Measurements from ENCODE around the gene GALNS. TPM values are rescaled to one million over a fixed set of nuclear protein-coding genes. Genes with fewer than 3 reads are reported as not detected.

The GALNS gene
- total and polyA plus RNA-seq, 2 of the 8 experiments (the other 6 are each of a cell fraction or from before 2014, with no cell fraction given): 8.9 to 17.8 TPM

DNA sequence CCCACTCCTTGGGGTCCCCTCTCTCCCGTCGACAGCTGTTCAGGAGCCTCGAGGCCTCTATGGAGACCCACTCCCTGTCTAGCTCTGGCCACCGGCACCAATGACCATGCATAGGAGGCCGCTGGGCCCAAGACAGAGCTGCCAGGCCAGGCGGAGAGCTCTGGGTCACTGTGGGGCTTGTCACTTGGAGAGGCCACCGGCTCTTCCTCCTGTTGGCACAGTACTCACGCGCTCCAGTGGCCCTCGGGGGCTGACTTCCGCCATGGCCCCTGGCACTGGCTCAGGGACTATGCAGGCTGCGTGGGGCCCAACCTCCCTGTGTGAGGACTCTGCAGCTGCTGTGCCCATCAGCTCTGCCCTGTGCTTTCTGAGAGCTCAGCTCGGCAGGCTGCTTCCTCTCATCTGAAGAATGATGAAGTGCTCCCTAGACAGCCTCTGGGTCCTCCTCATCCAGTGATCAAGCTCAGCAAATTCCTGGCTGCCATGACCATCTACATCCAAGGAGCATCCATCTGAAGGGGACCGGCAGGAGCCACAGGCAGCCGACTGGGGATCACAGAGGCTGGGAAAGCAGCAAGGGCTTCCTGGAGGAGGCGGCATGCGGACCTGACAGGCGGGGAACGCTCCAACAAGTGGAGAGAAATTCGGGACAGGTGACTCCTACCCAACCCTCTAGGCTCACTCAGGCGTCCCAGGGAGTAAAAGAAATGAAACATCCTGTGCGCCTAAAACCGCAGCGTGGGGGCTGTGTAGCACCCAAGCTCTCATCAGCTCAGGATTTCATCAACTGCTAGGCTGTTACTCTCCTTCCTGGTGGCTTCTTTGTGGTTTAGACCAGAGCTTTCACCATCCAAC is 16.8 kb downstream of the GALNS start:
- Histone ChIP-seq H3K4me1 (replicated peaks in 1 of 4; ENCODE audit: control insufficient read depth in 3 of 4, insufficient read depth in 4 of 4, low read length in 3 of 4) (no peaks in the 10 kb centered on the region), H4K8ac (ENCODE audit: extremely low read depth, insufficient read depth, low read length) (peak overlapping the region; percentile 14; the same call in 1 of the 2 replicates), H2BK20ac (ENCODE audit: low read length) (no peak overlapping the region), H3K4me3 (ENCODE audit: extremely low read depth in 1 of 4, insufficient read depth in 2 of 4, low read depth in 3 of 4, low read length in 4 of 4) (no peak overlapping the region), H3K27ac (ENCODE audit: low read depth, low read length) (no peak overlapping the region), H3K14ac (ENCODE audit: insufficient read length) (no peak overlapping the region), H4K5ac (ENCODE audit: insufficient read length, low read depth, low read length) (no peak overlapping the region), H3K18ac (ENCODE audit: extremely low read depth, low read length) (no peak overlapping the region), H3K9me3 (ENCODE audit: insufficient read depth in 2 of 2, low read depth in 1 of 2, low read length in 1 of 2) (no peaks in the 10 kb centered on the region), H3K79me1 (ENCODE audit: low read depth, low read length) (no peaks in the 10 kb centered on the region), H3K4me2 (ENCODE audit: insufficient read depth in 1 of 2, low read depth in 2 of 2, low read length in 2 of 2) (no peak overlapping the region), H3K79me2 (ENCODE audit: control insufficient read depth in 1 of 2, insufficient read depth in 2 of 2, low read length in 2 of 2) (no peaks in the 10 kb centered on the region), H3K36me3 (ENCODE audit: control insufficient read depth in 2 of 4, insufficient read depth in 4 of 4, low read length in 3 of 4) (peaks cover 0 to 6% (median under 1%) of the 10 kb centered on the region in 4 experiments; a peak in 2 of 8 replicates), H3K4ac (replicated peaks; ENCODE audit: insufficient read length, low read depth, low read length) (no peak overlapping the region), H2BK15ac (ENCODE audit: low read length) (no peak overlapping the region), H3K23me2 (ENCODE audit: low read depth, low read length) (no peaks in the 10 kb centered on the region), H2AFZ (ENCODE audit: low read length) (no peak overlapping the region), H3K56ac (replicated peaks; ENCODE audit: insufficient read length, low read depth, low read length) (no peak overlapping the region), H2BK5ac (ENCODE audit: low read depth, low read length) (no peak overlapping the region; the same call in 1 of the 2 replicates), H3K9ac (replicated peaks in 1 of 4; ENCODE audit: extremely low read depth in 1 of 4, low read depth in 3 of 4, low read length in 3 of 4) (no peak overlapping the region), H4K20me1 (replicated peaks in 1 of 2; ENCODE audit: control insufficient read depth in 1 of 2, insufficient read depth in 2 of 2, low read length in 2 of 2) (no peaks in the 10 kb centered on the region), H3K23ac (ENCODE audit: insufficient read length) (no peak overlapping the region), H2AK5ac (ENCODE audit: low read depth, low read length) (no peak overlapping the region), H2BK12ac (ENCODE audit: low read depth, low read length) (no peak overlapping the region), H3K27me3 (replicated peaks in 1 of 4; ENCODE audit: control insufficient read depth in 3 of 4, extremely low read depth in 1 of 4, insufficient read depth in 3 of 4, low read length in 3 of 4) (no peaks in the 10 kb centered on the region), H4K91ac (replicated peaks; ENCODE audit: insufficient read length, low read length) (no peak overlapping the region), H2BK120ac (replicated peaks; ENCODE audit: low read depth, low read length) (no peak overlapping the region)
- DNase-seq (ENCODE audit: low read depth in 1 of 2, low spot score in 2 of 2): no peak
- WGBS, 2 experiments (ENCODE audit: extremely low coverage in 1 of 2, insufficient coverage in 1 of 2, insufficient read length in 1 of 2, insufficient replicate concordance in 2 of 2, low coverage in 1 of 2, low lambda C conversion rate in 2 of 2, missing lambda C conversion rate in 1 of 2): 90% methylated on average over 23 of the region's 24 CpGs; no CpG with 5 or more reads in 1 of the 2 experiments
- no peak for FAIRE-seq
- ChIA-PET CTCF (ENCODE audit: partially characterized antibody) (interaction anchor here (1.0 to 2.7 kb wide), 10 partner anchors 11 to 297 kb away, joined by 3 to 10 read pairs (median 6); partner anchors contain the start of gene TRAPPC2L), POLR2A (ENCODE audit: partially characterized antibody) (interaction anchor here (0.9 to 1.8 kb wide), 2 partner anchors 35 to 36 kb away, joined by 3 to 5 read pairs; no protein-coding TSS in a partner anchor)
- TF ChIP-seq FOSL1 (IDR thresholded peaks at IDR 0.05; ENCODE audit: insufficient read depth, low read depth, low read length) (no peak), SIN3A (conservative IDR thresholded peaks at IDR 0.05 in 1 of 2, IDR thresholded peaks at IDR 0.05 in 1 of 2; ENCODE audit: low read depth in 1 of 2, low read length in 2 of 2) (no peak), EZH2 (IDR thresholded peaks at IDR 0.05; ENCODE audit: low read depth, low read length, severe bottlenecking) (no peak), EGR1 (IDR thresholded peaks at IDR 0.05; ENCODE audit: borderline replicate concordance, low read depth, low read length) (no peak), NANOG (IDR thresholded peaks at IDR 0.05; ENCODE audit: insufficient read depth, low read depth, low read length, poor library complexity, severe bottlenecking) (no peak), SP2 (IDR thresholded peaks at IDR 0.05; ENCODE audit: low read length) (no peak), NRF1 (IDR thresholded peaks at IDR 0.05; ENCODE audit: low read depth, low read length) (no peak), BACH1 (IDR thresholded peaks at IDR 0.05; ENCODE audit: low read length) (no peak), RBBP5 (IDR thresholded peaks at IDR 0.05; ENCODE audit: borderline replicate concordance, low read depth, low read length) (no peak)
